ENCODE results near the gene HMGCR.

GRCh38 chr5:75319638-75320037 is 17.4 kb upstream of the HMGCR start:
- no peak for TF ChIP-seq TAF1 (conservative IDR thresholded peaks at IDR 0.05)
- TF ChIP-seq CTCF (IDR thresholded peaks at IDR 0.05; ENCODE audit: low read depth, low read length, missing input control): no peak
- TF ChIP-seq YY1 (IDR thresholded peaks at IDR 0.05): no peak
- TF ChIP-seq, protein P1, sequence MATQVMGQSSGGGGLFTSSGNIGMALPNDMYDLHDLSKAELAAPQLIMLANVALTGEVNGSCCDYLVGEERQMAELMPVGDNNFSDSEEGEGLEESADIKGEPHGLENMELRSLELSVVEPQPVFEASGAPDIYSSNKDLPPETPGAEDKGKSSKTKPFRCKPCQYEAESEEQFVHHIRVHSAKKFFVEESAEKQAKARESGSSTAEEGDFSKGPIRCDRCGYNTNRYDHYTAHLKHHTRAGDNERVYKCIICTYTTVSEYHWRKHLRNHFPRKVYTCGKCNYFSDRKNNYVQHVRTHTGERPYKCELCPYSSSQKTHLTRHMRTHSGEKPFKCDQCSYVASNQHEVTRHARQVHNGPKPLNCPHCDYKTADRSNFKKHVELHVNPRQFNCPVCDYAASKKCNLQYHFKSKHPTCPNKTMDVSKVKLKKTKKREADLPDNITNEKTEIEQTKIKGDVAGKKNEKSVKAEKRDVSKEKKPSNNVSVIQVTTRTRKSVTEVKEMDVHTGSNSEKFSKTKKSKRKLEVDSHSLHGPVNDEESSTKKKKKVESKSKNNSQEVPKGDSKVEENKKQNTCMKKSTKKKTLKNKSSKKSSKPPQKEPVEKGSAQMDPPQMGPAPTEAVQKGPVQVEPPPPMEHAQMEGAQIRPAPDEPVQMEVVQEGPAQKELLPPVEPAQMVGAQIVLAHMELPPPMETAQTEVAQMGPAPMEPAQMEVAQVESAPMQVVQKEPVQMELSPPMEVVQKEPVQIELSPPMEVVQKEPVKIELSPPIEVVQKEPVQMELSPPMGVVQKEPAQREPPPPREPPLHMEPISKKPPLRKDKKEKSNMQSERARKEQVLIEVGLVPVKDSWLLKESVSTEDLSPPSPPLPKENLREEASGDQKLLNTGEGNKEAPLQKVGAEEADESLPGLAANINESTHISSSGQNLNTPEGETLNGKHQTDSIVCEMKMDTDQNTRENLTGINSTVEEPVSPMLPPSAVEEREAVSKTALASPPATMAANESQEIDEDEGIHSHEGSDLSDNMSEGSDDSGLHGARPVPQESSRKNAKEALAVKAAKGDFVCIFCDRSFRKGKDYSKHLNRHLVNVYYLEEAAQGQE (IDR thresholded peaks at IDR 0.05): no peak
- no peak for TF ChIP-seq GABPA (IDR thresholded peaks at IDR 0.05 in 1 of 2, conservative IDR thresholded peaks at IDR 0.05 in 1 of 2)
- TF ChIP-seq FOXA1 (IDR thresholded peaks at IDR 0.05): no peak
- no peak for TF ChIP-seq MAX (IDR thresholded peaks at IDR 0.05)
- no peak for TF ChIP-seq HNF4A (conservative IDR thresholded peaks at IDR 0.05)
